HTR-8/SVneo (cell line): ENCODE measurements around the gene PDE4B.
"Not testable (repeated sequence)": the region's sequence is repeated elsewhere in the genome, so short reads cannot be mapped to it uniquely, and the experiment has no call there.

Experiments
- DNase-seq: peaks from one replicate; pipeline ENCODE4 v3.0.0; 2011; ENCODE audit warnings: low spot score, mixed read lengths; ENCODE audit not compliant: insufficient read length
- FAIRE-seq: peaks from 2 replicates; lab custom pipeline; 2011; peaks lifted over from hg19 to GRCh38; lab: Jason Lieb, UNC

Gene PDE4B

GRCh38 chr1:65872301-65872700 is 79.6 kb downstream of the PDE4B start:
- FAIRE-seq (no peak), DNase-seq (no peak)

GRCh38 chr1:65878342-65878741 is 85.6 kb downstream of the PDE4B start:
- not testable (repeated sequence) for FAIRE-seq

GRCh38 chr1:65880611-65881010 is 87.9 kb downstream of the PDE4B start:
- DNase-seq (no peak), FAIRE-seq (no peak)

More at GRCh38 chr1:65878342-65878741, 85.6 kb downstream of the PDE4B start:
- DNase-seq: not testable (repeated sequence)

GRCh38 chr1:65881067-65881594 is 88.4 kb downstream of the PDE4B start:
- no peak for FAIRE-seq
- DNase-seq: no peak

- FAIRE-seq (no peak), DNase-seq (no peak)
Observed at GRCh38 chr1:65882076-65882475, 89.4 kb downstream of the PDE4B start.

- FAIRE-seq (no peak), DNase-seq (no peak)
Observed at GRCh38 chr1:65889441-65889840, 96.7 kb downstream of the PDE4B start.

GRCh38 chr1:65890201-65890843 is 97.6 kb downstream of the PDE4B start:
- FAIRE-seq (no peak), DNase-seq (no peak)

GRCh38 chr1:65894738-65895605 is 102.3 kb downstream of the PDE4B start:
- FAIRE-seq: no peak
- DNase-seq: no peak

- DNase-seq (no peak), FAIRE-seq (no peak)
Observed at GRCh38 chr1:65896721-65897120, 104.0 kb downstream of the PDE4B start.

GRCh38 chr1:65897485-65897884 is 104.8 kb downstream of the PDE4B start:
- DNase-seq (no peak), FAIRE-seq (no peak)

GRCh38 chr1:65904681-65905083 is 112.0 kb downstream of the PDE4B start:
- FAIRE-seq (no peak), DNase-seq (no peak)

GRCh38 chr1:65910432-65910831 is 117.7 kb downstream of the PDE4B start:
- DNase-seq (no peak), FAIRE-seq (no peak)

- no peak for FAIRE-seq
- DNase-seq: no peak
Observed at GRCh38 chr1:65911679-65912078, 119.0 kb downstream of the PDE4B start.

- DNase-seq (no peak), FAIRE-seq (no peak)
Observed at GRCh38 chr1:65918564-65918963, 125.9 kb downstream of the PDE4B start.

GRCh38 chr1:65921446-65921845 is 128.8 kb downstream of the PDE4B start:
- DNase-seq: no peak
- FAIRE-seq: no peak

- DNase-seq (no peak), FAIRE-seq (no peak)
Observed at GRCh38 chr1:65924471-65924870, 131.8 kb downstream of the PDE4B start.

GRCh38 chr1:65938506-65938905 is 145.8 kb downstream of the PDE4B start:
- FAIRE-seq (no peak), DNase-seq (no peak)

GRCh38 chr1:65939191-65939590 is 146.5 kb downstream of the PDE4B start:
- DNase-seq (no peak), FAIRE-seq (no peak)

- DNase-seq (no peak), FAIRE-seq (no peak)
Observed at GRCh38 chr1:65939636-65940035, 146.9 kb downstream of the PDE4B start.

- FAIRE-seq (no peak), DNase-seq (no peak)
Observed at GRCh38 chr1:65940126-65940525, 147.4 kb downstream of the PDE4B start.

- FAIRE-seq: no peak
Observed at GRCh38 chr1:65942476-65942875, 149.8 kb downstream of the PDE4B start.

More at GRCh38 chr1:65942476-65942875, 149.8 kb downstream of the PDE4B start:
- DNase-seq: no peak
